Tibial nerve (tissue), 3 donors: ENCODE data around the gene SECISBP2.

Experiments used
- CTCF ChIP-seq, 5 experiments: fragments of 200-600 bp in 3 of 5; fragments of 450-650 bp in 2 of 5; sonication (generic) in 3 of 5; IDR thresholded peaks; one replicate each; pipeline ENCODE4 v1.5.1; 2016 to 2019; ENCODE audit warnings: antibody characterized with exemption in 5 of 5, mild to moderate bottlenecking in 3 of 5, moderate library complexity in 2 of 5
- POLR2A ChIP-seq, 2 donors: fragments of 450-650 bp; IDR thresholded peaks; one replicate each; pipeline ENCODE4 v1.6.1; 2017; ENCODE audit warnings: antibody characterized with exemption in 2 of 2, mild to moderate bottlenecking in 2 of 2, moderate library complexity in 2 of 2

- TF ChIP-seq CTCF (IDR thresholded peaks at IDR 0.05) (peak; percentile 57 to 73 (median 70)), POLR2A (IDR thresholded peaks at IDR 0.05) (no peak)
These were observed 39.1 kb upstream of the SECISBP2 start for GRCh38 chr9:89278997-89279739.
